ENCODE measurements around the gene DBH.

DBH gene

DNA sequence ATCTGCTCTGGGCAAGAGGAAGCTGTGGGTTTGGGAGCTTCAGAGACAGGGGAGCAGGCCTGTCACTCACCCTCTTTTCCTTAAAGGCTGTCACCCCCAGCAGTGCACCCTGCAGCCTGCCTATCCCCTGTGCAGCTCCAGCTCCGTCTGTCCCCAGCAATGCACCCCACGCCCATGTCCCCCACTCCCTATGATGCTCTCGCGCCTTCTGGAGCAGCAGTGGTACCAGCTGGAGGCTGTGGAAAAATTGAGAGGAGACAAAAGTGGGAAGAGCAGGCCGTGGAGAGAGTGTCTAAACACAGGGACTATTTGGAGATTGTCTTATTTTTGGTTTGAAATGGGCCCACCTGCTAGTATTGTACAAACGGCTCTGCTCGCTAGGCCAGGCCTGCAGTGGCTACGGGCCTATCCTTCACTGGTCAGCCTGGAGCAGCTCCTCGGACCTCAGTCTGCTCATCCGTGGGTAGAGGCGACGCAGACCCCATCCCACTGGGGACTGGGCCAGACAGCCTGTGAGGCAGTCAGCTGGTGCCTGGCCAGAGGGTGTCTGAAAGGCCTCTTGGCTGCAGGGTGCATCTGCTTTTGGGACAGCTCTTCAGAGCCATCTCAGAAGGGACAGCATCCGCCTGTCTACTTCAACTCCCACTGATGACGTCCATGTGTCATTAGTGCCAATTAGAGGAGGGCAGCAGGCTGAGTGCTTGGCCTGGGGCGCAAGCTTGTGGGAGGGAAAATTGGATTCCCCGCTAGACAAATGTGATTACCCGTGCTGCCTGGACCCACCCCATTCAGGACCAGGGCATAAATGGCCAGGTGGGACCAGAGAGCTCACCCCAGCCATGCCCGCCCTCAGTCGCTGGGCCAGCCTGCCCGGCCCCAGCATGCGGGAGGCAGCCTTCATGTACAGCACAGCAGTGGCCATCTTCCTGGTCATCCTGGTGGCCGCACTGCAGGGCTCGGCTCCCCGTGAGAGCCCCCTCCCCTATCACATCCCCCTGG is at the start of gene DBH:
DBH (plus strand) TSS at position 831 of the 999 bp plus-strand sequence; CDS start at position 840, 9 bp downstream.
- DNase-seq, result no peak

- no peak for DNase-seq
Measured at GRCh38 chr9:133587051-133587450, 49.1 kb upstream of the DBH start.

- DNase-seq, result no peak
Measured at GRCh38 chr9:133587466-133587865, 48.7 kb upstream of the DBH start.

DNA sequence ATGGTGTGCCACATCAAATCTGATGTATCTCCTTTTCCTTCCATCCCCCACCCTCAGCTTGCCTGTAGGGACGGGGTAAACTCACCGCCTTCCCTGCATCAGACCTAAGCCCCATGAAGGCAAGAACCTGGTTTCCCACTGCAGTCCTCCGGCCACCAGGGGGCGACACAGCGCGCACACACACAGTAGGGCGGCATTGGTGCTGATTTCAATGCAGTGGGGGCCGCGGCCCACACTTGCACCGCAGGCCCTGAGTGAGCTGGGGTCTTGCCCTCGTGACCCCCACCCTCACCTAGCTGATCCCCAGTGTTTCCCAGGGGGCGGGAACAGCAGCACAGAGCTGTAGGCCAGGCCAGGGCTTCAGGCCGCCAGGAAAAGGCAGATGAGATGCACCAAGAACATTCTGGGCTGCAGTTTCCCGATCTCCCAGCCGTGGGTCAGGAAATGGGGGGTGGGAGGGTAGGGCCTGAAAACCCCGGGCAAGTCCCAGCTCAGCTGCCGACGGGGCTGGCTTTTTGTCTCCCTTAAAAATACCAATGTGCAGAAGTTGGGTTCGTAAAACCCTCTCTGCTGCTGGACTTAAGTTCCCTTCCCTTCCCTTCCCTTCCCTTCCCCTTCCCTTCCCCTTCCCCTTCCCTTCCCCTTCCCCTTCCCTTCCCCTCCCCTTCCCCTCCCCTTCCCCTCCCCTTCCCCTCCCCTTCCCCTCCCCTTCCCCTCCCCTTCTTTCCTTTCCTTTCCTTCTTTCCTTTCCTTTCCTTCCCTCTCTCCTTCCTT is 46.5 kb upstream of the DBH start:
- no peak for DNase-seq

- no peak for DNase-seq
Measured at GRCh38 chr9:133590231-133590855, 45.8 kb upstream of the DBH start.

DNA sequence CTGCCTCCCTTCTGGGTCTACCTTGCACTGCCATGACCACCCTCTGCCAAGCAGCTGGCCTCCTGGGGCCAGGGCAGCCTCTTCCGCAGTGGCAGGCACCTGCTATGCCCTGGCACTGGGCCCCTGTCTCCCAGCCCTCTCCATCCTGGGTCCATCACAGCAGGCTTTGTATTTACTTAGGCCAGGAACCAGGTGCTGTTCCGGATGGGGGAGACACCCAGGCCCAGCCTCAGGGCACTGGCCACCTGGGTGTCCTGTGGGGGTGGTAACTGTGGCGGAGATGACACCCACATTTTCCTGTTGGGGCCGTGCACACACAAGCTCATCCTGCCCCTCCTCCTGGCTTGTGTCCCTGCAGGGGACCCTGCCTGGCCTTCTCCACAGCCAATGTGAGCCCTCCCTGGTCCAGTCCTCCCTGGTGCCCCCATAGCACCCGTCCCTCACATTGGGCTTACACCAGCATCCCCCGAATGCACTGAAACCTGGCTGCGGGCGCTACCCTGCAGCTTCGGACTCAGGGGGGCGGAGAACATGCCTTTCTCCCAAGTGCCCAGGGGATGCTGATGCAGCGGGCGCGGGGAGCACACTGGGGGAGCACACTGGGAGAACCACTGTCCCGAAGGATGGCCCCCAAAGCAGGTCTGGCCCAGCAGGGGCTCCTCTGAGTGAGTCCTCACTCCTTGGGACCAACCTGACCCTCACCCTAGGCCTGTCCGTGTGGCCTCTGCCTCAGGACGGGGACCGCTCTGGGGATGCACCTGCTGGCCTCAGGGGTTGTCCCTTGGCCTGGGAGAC is 44.9 kb upstream of the DBH start:
- no peak for DNase-seq

- no peak for DNase-seq
Measured at GRCh38 chr9:133591985-133592384, 44.2 kb upstream of the DBH start.

DNA sequence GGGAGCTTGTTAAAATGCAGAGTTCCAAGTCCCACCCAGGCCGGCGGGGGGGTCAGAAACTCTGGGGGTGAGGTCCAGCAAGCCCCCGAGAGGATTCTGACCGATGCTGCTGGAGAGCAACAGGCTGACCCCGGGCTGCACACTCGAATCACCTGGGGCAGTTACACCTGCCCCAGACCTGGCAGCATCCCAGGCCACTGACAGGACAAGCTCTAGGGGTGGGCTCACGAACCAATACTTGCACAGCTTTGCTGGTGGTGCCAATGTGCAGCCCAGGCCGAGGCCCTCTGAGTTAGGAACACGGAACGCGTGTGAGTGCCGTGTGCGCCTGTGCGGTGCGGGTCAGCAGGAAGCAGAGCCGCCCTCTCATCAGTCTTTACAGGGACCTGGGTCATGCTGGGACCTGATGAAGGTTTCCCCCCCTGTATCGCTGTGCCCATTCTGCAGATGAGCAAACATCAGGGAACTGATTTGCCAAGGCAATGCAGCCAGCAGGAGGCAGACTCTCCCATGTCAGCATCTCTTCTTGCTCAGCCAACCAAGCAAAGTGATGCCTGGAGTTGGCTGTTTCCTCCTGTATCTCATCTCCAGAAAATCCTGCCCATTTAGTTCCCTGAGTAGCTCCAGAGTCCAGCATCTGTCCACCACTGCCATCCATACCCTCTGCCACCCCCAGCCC is 43.3 kb upstream of the DBH start:
- DNase-seq, result no peak

DNA sequence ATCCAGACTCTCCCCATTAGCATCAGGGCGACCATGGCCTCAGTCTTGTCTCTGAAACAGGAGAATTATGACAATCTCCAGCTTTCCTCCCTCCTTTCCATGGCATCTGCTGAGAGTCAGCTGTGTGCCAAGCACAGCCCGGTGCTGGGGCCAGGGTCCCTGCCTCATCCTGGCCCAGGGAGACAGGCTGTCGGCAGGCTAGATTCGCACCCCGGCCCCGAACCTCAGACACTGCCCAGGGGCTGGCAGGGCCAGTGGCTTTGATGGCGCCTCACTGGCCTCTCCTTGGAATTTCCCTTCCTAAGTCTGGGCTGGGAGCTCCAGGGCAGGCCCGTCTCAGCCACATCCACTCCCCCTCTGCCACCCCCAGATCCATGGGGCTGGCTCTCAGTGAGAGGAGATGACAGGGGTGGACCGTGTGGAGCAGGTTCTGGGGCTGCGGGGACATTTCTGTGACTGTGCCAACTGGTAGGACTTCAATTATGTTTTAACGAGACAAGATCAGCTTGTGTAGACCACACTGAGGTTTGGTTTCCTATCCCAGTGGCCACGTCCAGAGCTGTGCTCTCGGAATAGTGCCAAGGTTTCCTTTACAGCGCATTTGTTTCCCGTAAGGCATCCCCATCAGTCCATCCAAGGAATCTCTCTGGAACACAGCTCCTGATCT is 42.4 kb upstream of the DBH start:
- no peak for DNase-seq

DNA sequence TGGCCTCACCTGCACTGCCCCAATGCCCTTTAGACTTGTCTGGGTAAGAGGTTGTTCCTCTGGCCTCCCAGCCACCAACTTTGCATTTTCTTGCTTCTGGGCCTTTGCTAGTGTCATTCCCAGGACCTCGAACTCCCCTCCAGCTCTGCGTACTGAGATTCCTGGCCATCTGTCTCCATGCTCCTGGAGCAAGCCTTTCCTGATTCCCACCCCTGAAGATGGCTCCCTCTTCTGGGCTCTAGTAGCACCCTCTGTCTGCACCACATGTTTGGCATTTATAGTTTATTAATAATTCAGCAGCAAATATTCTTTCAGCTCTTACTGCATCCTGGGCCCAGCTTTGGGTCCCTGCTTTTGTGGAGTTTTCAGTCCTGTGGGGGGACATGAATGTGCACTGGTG is 41.9 kb upstream of the DBH start:
- no peak for DNase-seq

DNA sequence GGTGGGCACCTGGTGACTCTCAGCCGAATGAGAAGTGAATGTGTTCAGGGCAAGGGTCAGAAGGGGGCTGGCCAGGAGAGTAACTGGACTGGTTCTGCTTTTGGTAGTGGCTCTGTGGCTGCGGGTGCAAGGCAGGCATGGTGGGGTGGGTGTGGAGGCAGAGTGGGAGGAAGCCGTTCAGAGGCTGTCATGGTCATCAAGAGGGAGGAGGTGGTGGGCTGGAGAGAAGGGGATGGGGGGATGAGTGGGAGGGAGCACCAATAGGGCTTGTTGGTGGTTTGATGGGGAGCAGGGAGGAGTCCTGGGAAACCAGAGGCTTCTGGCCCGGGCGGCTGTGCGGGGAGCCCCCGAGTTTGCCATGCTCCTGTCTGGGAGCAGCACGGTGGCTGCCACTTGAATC is 40.3 kb upstream of the DBH start:
- no peak for DNase-seq

DNA sequence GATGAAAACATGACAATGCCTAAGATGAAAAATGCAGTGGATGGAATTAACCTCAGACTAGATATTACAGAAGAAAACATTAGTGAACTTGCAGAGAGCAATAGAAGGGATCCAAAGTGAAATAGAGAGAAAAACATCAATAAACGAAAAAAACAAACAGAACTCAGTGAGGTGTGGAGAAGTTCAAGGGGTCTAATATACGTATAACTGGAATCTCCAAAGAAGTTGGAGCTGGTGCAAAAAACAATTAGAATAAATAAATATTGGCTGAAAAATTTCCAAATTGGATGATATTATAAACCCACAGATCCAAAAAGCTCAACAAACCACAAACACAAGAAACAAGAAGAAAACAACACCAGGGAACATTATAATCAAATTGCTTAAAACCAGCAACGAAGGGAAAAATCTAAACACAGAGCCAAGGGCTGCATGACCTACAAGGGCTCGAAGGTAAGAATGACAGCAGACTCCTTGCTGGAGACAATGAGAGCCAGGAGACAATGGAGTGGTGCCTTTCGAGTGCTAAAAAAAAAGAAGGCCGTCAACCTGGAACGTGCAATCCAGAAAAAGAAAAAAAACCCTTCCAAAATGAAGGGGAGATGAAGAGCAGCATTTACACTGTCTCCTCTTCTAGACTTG is 38.7 kb upstream of the DBH start:
- DNase-seq, result no peak

GRCh38 chr9:133598978-133599377 is 37.2 kb upstream of the DBH start:
- DNase-seq, result no peak

- DNase-seq, result no peak
Measured at GRCh38 chr9:133599470-133600173, 36.5 kb upstream of the DBH start.

- DNase-seq, result no peak
Measured at GRCh38 chr9:133600739-133601138, 35.4 kb upstream of the DBH start.

DNA sequence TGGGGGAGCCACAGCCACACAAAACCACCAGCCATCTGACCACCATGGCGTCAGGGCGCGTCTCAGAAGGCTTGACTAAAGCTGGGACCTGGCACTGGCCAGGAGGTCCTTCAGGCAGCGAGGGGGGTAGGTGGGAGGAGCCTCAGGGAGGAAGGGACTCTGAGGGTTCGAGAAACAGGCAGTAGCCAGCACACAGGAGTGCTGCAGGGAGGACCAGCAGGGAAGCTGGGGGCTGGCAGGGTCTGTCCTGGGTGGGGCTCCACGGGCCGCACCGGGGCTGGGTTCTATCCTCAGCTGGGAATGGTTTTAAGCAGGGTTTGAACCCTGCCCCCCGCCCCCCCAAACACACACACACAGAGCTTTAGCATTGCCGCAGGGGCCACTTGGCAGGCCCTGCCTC is 34.4 kb upstream of the DBH start:
- DNase-seq, result no peak

GRCh38 chr9:133602277-133602676 is 33.9 kb upstream of the DBH start:
- no peak for DNase-seq

- DNase-seq, result no peak
Measured at GRCh38 chr9:133603135-133603927, 32.8 kb upstream of the DBH start.

DNA sequence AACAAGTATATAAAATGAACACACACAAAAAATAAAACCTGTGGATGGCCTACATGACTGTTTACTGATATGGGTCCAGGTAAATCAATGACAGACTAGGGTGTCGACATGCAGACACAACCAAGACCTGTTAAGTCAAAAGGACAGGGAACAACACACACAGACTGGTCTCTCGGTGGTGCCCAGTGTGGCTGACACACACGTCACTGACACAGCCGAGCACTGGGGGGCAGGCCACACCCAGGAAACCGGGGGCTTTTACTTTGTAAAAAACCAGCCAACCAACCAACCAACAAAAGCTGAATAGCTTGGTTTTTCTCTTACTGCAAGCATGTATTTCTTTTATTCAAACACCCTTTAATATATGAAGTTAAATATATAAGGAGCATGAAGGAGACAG is 31.9 kb upstream of the DBH start:
- DNase-seq, result peak; percentile 24

Data from activated CD4-positive, alpha-beta T cell treated with anti-CD3 and anti-CD28 coated beads for 1 hour (primary cell).